ENCODE data around the gene TP53I3.
A peak's percentile ranks its signal among the peaks of the same experiment; 100 is the strongest.
"Not testable (repeated sequence)": the region's sequence is repeated elsewhere in the genome, so short reads cannot be mapped to it uniquely, and the experiment has no call there.

Gene TP53I3

DNA sequence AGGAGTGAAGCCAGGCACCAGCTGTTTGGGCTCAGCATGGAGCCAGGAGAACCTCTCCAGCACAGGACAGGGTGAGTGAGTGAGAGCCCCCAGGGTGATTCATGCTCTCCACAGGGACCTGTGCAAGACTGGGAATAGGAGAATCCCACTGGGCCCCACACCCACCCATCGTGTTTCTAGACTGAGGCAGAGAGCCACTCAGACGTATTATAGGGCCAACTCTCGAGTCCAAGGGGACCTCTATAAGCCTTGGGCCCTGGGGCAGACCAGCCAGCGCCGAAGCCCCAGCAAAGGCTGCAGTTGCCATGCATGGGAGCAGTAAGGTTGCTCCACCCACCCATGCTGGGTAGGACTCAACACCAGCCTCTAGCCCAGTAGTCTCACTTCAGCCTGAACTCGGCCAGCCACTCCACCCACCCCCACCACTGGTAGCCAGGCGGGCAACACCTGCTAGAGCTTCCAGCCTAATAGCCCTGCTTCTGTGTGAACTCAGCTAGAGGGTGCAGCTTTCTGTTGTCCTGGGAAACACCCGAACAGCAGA is 19.5 kb upstream of the TP53I3 start:
- intact Hi-C loops (cut with DNase I): no loop called here
- no peak for DNase-seq

DNA sequence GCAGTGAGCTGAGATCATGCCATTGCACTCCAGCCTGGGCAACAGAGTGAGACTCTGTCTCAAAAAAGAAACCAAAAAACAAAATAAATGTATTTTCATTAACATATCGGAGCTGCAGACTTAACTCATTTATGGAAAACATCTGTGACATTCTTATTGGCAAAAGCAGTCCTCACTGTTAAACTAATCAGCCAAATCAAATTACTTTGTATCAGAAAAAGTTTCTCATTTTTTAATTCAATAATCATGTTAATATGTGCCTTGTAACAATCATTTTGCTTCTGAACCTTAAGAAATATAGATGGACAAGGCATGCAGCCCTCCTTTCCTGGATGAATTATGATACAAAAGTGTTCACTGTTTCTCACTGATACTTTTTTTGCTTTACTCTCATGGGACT is 18.0 kb upstream of the TP53I3 start:
- no peak for DNase-seq

DNA sequence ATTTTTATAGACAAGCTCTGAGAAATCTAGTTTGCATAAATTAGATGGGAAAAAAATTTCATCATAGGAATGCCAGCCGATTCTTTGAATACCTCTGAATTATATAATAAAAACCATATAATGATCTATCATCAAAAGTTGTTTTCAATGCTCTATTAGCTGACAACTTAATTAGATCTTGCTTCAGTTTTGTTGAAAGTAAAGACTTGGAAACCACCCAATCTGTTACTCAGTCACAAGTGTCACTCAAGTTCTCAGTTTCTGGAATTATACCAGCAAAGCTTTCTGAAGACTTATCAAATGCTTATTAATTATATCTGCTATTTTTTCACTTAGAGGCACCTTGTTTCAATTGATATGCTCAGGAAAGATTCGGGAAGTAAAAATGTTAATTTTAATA is 17.4 kb upstream of the TP53I3 start:
- intact Hi-C loops (cut with DNase I): no loop called here
- DNase-seq: no peak

More for the DNA sequence above, 18.0 kb upstream of the TP53I3 start:
- intact Hi-C loops (cut with DNase I): no loop called here

DNA sequence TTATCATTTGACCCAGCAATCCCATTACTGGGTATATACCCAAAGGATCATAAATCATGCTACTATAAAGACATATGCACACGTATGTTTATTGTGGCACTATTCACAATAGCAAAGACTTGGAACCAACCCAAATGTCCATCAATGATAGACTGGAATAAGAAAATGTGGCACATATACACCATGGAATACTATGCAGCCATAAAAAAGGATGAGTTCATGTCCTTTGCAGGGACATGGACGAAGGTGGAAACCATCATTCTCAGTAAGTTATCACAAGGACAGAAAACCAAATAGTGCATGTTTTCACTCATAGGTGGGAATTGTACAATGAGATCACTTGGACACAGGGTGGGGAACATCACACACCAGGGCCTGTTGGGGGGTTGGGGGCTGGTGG is 16.1 kb upstream of the TP53I3 start:
- intact Hi-C loops (cut with DNase I); DNase-seq: not testable (repeated sequence)

DNA sequence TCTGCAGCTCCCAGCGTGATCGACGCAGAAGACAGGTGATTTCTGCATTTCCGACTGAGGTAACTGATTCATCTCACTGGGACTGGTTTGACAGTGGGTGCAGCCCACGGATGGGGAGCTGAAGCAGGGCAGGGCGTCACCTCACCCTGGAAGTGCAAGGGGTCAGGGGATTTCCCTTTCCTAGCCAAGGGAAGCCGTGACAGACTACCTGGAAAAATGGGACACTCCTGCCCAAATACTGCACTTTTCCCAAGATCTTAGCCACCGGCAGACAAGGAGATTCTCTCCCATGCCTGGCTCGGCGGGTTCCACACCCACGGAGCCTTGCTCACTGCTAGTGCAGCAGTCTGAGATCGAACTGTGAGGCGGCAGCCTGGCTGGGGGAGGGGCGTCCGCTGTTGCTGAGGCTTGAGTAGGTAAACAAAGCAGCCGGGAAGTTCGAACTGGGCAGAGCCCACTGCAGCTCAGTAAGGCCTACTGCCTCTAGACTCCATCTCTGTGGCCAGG is 10.6 kb upstream of the TP53I3 start:
- intact Hi-C loops (cut with DNase I): not testable (repeated sequence)
- DNase-seq: peak in 35 of 42 donors; percentile 7 to 76 (median 44)

DNA sequence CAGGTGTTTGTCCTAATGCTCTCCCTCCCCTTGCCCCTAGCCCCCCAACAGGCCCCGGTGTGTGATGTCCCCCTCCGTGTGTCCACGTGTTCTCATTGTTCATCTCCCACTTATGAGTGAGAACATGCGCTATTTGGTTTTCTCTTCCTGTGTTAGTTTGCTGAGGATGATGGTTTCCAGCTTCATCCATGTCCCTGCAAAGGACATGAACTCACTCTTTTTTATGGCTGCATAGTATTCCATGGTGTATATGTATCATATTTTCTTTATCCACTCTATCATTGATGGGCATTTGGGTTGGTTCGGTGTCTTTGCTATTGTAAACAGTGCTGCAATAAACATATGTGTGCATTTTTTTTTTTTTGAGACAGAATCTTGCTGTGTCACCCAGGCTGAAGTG is 8.6 kb upstream of the TP53I3 start:
- DNase-seq; intact Hi-C loops (cut with DNase I): not testable (repeated sequence)

DNA sequence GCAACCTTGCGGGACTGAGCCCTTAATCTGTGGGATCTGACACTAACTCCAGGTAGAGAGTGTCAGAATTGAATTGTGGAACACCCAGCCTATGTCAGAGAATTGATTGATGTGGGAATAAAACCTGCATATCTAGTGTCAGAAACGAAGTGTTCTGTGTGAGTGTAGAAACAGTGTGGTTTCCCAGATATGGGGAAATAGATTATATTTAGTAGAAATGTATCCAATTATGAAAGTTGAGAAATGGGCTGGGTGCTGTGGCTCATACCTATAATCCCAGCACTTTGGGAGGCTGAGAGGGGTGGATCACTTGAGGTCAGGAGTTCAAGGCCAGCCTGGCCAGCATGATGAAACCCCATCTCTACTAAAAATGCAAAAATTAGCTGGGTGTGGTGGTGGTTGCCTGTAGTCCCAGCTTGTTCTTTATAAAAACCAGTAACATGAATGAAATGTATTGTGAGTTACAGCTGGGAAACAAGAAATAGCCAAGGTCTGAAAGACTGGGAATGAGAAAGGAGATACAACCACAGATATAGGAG is 4.3 kb upstream of the TP53I3 start:
- DNase-seq: no peak
- intact Hi-C loops (cut with DNase I): loop anchor here (10.0 kb wide), 1 partner anchor 264 kb away; no protein-coding TSS in a partner anchor

DNA sequence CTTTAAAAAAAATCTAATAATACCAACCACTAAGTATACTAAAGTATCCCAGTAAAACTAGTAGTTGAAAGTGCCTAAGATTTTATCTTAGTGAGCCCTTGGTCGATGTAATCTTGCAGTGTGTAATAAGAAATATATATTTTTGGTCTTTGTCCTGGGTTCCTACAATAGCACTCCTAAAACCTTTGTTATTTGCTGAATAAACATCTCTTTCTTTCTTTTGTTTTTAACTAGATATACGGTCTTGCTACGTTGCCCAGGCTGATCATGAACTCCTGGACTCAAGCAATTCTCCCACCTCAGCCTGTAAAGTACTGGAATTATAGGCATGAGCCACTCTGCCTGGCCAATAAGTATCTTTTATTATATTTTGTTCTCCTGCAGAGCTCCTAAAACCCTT is 2.4 kb upstream of the TP53I3 start:
- intact Hi-C loops (cut with DNase I): loop anchor here (10.0 kb wide), 1 partner anchor 262 kb away; no protein-coding TSS in a partner anchor
- no peak for DNase-seq

DNA sequence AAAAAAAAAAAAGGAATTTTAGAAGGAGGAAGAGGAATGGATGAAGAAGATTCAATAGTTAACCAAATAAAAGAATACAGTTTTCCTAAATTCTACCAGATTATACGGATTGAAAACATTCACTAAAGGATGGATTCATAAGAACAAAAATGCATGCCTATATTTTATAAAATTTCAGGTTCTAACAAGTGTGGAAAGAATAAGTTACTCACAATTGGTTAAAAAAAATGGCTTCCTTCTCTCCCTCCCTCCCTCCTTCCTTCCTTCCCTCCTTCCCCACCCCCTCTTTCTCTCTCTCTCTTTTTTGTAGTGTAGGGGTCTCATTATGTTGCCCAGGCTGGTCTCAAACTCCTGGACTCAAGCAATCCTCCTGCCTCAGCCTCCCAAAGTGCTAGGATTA is 1.6 kb upstream of the TP53I3 start:
- intact Hi-C loops (cut with DNase I): loop anchor here (10.0 kb wide), 1 partner anchor 261 kb away; no protein-coding TSS in a partner anchor
- no peak for DNase-seq

DNA sequence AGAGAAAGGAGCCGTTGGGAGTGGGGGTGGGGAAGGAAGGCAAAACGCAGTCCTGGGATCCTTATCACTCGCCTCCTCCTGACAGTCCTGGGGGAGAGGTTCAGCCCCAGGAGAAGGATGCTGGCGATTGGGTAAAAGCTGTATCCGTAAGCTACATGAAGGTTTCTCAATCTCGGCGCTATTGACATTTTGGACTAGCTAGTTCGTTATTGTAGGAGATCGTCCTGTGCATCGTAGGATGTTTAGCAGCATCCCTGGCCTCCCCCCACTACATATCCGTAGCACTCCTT is 511 bp upstream of the TP53I3 start:
- intact Hi-C loops (cut with DNase I): loop anchor here (10.0 kb wide), 1 partner anchor 260 kb away; no protein-coding TSS in a partner anchor
- peak in 3 of 42 donors; percentile 47 to 63 (median 59) for DNase-seq

DNA sequence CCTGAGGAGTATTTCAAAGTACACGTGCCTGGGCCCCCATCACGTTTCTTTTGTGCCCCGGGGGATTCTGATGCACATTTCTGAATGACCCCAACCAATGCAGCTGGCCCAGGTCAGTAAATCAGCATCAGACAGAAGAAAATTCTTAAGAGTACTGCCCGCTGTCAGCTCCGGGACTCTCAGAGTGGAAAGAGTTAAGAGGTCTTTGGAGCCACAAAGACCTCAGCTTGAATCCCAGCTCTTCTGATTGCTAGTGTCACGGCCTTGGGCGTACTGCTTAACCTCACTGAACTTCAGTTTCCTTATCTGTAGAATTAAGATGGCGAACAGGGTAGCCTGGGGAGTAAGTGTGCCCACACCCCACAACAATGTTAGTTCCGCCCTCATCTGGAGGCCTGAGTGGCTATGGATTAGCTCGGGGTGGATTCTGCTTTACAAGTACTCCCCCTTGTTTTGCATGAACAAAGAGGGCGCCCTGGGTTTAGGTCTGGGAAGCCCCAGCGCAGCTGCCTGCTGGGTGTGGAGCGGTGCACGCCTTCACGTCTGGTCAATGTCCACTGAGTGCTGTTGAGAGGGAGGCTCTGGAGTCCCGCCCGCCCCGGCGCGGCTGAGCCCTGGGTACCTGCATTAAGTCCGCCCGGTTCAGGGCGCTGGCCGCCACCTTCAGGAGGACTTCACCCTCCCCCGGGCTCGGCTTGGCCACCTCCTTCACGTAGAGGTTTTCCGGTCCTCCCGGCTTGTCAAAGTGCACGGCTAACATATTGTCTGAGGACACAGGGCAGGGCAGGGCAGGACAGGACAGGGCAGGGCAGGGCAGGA is 858 bp downstream of the TP53I3 start:
- intact Hi-C loops (cut with DNase I): loop anchor here (10.0 kb wide), 1 partner anchor 259 kb away; no protein-coding TSS in a partner anchor
- DNase-seq: peak in 11 of 42 donors; percentile 10 to 48 (median 30)

DNA sequence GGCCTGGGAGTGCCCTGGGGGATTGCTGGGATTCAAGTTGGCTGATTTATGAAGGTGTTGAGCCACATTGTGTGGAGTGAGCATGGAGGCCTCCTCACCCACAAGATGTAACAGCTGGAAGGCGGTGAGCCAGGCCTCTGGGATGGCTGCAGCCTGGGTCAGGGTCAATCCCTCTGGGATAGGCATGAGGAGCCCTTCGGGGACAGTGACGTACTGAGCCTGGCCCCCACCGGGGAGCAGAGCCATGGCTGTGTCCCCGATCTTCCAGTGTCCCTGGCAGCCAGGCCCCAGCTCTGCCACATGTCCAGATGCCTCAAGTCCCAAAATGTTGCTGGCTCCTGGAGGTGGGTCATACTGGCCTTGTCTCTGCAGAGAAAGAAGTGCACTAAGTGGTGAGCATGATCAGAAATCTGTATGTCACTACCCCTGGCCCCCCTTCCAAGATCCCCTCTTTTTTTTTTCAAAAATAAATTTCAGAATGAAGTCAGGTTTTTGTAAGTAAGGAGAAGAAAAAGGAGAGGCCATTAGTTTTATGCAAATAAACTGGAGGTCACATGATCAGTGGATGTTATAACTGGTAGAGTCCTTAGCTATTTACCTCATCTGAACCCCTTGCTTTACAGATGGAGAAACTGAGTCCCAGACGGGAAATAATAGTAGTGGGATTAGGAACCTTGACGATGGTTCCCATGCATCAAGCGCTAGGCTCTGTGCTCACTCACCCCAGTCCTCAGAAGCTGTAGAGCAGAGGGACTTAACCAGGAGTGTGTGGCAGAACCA is 1.7 kb downstream of the TP53I3 start:
- intact Hi-C loops (cut with DNase I): loop anchor here (10.0 kb wide), 1 partner anchor 258 kb away; no protein-coding TSS in a partner anchor
- DNase-seq: no peak

DNA sequence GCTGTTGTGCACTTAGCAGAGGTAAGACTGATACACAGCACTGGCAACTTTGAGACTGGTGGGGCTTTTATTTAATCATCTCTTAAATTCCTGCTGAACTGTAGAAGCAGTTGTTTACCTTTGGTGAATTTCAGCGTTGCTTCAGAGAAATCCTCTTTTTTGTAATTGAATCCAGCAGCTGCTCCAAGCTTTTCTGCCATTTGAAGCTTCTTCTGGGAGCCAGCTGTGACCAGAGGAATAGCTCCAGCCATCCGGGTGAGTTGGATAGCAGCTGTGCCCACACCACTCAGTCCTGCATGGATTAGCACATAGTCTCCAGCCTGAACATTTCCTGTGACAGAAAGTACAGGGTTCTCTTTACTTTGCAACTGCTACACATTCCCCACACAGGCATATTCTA is 3.9 kb downstream of the TP53I3 start:
- intact Hi-C loops (cut with DNase I): loop anchor here (10.0 kb wide), 1 partner anchor 256 kb away; no protein-coding TSS in a partner anchor
- DNase-seq: no peak

DNA sequence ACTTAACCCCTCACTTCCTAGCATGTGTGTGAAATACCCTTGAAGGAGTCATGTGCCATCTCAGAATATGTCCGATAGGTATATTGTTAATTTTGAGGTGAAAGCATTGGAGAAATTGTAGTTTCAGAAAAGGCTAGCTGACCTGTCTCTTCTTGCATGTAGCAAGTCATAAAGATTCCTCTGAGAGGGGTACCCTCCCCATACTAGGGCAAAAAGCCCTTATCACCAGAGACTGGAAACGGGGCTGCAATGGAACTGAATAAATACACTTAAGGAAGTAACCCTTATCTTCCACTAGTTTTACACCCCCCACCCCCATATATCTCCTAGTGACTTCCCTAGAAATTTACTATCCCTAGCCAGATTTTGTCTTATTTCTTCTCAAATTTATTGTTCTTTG is 6.8 kb downstream of the TP53I3 start:
- intact Hi-C loops (cut with DNase I): loop anchor here (2.0 to 10.0 kb wide), 2 partner anchors 47 to 151 kb away; partner anchors contain the start of genes ATAD2B, FAM228B and PFN4
- no peak for DNase-seq

DNA sequence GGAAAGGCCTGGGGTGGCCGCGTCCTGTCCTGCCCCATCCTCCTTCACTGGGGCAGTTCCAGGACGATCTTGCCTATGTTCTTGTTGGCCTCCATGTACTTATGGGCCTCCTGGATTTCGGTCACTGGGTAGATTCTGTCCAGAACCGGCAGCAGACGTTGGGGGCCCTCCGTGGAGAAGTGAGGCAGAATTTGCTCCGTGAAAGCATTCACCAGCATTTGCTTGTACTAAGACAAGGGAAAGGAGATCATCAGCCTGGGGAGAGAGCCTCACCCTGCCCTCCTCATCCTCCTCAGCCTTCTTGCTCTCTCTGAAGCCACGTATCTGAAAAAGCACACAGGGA is 7.1 kb downstream of the TP53I3 start:
- intact Hi-C loops (cut with DNase I): loop anchor here (2.0 to 10.0 kb wide), 2 partner anchors 47 to 151 kb away; partner anchors contain the start of genes ATAD2B, FAM228B and PFN4
- DNase-seq: peak in 20 of 42 donors; percentile 4 to 54 (median 21)

DNA sequence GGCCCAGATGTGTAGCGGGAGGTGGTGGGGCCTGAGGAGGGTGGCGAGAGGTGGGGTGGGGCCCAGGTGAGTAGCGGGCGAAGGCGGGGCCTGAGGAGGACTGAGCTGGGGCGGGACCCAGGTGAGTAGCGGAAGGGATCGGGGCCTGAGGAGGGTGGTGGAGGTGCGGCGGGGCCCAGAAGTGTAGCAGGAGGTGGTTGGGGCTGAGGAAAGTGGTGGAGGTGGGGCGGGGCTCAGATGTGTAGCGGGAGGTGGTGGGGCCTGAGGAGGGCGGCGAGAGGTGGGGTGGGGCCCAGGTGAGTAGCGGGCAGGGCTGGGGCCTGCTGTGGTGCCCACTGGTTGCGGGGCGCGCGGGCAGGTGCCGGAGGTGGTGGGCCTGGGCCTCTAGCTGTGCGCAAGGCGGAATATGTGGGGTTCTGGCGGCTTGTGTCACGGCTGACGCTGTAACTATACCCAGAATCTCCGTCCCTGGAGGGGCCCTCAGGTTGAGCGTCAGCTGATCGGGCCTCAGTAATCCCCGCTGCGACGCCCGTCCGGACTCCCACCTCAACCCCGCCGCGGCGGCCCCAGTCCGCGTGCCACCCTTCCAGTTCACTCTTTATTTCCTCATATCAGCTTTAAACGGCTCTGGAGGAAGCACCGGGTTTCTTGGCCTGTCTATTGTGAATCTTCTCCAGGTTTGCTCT is 7.6 kb downstream of the TP53I3 start:
- DNase-seq: peak in 24 of 42 donors; percentile 6 to 62 (median 36)
- intact Hi-C loops (cut with DNase I): loop anchor here (2.0 to 10.0 kb wide), 2 partner anchors 48 to 150 kb away; partner anchors contain the start of genes ATAD2B, FAM228B and PFN4

DNA sequence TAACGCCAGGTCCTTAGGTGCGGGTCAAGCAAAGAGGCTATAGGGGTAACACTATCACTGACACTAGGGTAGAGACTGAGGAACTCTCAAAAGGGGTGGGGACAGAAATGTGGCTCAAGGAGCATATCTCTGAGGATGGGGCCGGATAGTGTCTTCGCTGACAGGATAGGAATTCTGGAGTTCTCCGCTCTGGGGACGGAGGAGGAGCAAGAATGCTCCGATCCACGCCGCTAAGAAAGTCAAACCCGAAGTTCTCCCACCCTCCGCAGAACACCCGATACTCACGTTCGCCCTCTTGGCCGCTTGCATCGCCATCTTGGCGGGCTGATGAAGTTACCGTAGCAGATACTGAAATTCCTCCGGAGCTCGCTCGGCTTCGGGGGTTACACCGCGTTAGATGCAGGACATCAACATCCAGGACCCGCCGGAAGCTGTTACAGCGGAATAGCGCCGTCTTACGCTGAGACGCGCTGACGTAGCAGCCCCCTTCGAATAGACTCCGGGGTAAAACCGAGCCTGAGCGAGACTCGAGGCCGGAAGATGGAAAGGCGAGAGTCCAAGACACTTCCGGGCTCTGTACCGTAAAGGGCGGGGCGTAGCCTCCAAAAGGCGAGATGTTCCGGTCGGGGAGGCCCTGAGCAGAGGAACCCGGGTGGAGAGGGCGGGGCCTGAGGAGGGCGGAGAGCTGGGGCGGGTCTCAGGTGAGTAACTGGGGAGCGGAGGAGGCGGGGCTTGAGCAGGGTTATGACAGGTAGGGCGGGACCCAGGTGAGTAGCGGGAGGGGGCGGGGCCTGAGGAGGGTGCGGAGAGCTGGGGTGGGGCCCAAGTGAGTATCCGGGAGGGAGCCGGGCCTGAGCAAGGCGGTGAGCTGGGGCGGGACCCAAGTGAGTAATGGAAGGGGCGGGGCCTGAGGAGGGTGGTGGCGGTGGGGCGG is 8.5 kb downstream of the TP53I3 start, which contains the start of gene SF3B6:
TSS of gene SF3B6 (minus strand) at position 412 of the 934 bp plus-strand sequence. CDS start at position 315, 97 bp downstream.
- intact Hi-C loops (cut with DNase I): loop anchor here (2.0 to 10.0 kb wide), 2 partner anchors 49 to 149 kb away; partner anchors contain the start of genes ATAD2B, FAM228B and PFN4
- peak; percentile 92 to 99 (median 97) for DNase-seq

Data from head of caudate nucleus (tissue), 42 donors.